NCI-H2107 treated with DMSO at 0.1 percent for 48 hours (cell line): ENCODE measurements around the gene ERFL.

ENCODE experiments used
- DNase-seq: peaks from one replicate; lab custom pipeline; 2025; ENCODE audit not compliant: unreplicated experiment; lab: John Stamatoyannopoulos, UW

Gene ERFL

GRCh38 chr19:41928221-41928683, at the start of gene ERFL:
Gene ERFL, minus strand, starts transcription at chr19:41928449. Its CDS starts 15,530 bp downstream, at chr19:41912919.
- DNase-seq, result no peak

DNA sequence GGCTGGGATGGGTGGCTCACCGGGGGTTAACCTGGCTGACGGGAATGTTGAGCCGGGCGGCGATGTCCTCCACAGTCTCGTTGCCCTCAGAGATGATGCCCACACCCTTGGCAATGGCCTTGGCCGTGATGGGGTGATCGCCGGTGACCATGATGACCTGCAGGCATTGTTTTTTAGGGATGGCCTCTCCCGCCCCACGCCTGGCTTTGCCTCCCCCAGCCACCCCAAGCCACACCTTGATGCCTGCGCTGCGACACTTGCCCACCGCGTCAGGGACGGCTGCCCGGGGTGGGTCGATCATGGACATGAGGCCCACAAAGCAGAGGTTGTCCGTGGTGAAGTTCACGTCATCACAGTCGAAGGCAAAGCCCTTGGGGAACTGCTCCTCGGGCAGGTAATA, 49.7 kb upstream of the ERFL start:
- DNase-seq, result no peak

DNA sequence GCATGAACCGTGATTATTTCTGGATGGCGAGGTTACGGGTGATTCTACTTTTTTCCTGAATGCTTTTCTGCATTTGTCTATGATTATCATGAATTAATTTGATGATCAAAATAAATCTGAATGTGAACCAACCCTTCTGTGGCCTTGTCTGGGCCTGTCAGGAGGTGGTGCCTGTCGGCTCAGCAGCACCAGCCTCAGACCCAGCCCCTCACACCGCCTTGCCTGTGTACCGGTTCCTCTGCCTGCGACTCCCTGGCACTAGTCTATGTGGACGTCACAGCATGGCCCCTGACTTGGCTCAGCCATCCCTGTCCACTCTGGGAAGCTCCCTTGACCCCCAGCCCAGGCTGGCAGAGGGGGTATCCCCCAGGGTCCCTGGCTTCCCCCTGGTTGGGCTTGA, 46.4 kb upstream of the ERFL start:
- no peak for DNase-seq

GRCh38 chr19:41971363-41971762, 43.1 kb upstream of the ERFL start:
- DNase-seq, result no peak

DNA sequence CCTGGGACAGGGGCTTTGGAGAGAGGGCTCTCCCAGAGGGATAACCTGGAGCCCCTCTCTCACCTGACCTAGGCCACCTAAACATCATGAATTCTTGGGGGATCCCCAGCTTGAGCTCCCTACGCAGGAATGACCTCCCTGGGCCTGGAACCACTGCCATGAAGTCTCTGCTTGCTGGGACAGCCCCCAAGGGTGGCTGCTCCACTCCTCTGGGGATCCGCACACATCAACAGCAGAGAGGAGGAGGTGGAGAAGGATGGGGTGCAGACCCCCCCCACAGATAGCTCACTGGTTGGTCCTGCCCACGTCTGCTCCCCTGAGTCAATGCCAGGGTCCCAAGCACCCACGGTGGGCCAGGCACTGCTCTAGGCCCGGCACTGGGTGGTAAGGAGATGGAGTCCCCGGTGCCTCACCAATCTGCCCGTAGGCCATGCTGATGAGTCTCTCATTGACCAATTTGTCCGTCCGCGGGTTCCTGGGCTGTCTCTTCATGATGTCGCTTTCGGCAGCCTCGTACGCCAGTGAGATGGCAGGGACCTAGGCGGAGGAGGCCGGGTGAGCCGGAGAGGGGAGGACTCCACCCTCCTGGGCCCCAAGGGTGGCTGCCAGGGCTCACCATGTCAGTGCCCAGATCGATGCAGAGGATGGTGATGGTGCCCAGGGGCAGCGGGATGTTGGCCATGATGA, 41.7 kb upstream of the ERFL start:
- DNase-seq, result no peak

- DNase-seq, result no peak
Observed at GRCh38 chr19:41968751-41969595, 40.7 kb upstream of the ERFL start.

DNA sequence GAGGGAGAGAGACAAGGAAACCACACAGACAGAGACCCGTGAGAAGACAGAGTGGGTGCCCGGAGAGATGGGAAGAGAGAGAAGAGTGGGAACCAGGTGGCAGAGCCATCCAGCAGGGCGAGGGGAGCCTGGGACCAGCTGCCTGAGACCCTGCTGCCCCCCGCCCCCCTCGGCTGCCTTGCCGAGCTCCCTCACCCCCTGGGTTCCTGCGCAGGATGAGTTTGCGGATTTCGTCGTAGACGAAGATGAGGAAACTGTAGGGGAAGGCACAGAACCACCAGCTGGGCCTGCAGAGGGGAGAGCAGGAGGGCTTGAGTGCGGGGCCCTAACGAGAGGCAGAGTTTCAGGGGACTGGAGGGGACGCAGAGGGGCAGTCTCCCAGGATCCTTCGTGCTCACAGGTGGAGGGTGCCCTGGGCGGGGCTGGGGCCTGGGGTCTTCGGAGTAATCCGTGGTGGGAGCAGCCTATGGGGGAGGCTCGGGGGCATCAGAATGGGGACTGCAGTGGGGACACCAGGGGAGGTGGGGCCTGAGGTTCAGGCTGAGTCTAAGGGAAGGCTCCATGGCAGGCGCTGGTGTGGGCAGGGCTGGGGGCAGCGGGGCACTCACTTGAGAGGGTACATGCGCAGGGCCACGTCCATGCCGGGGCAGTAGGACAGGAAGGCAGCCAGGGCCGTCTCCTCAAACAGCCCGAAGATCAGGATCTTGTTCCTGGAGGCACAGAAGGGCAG, 39.0 kb upstream of the ERFL start:
- DNase-seq, result no peak

GRCh38 chr19:41965106-41965505, 36.9 kb upstream of the ERFL start:
- no peak for DNase-seq

GRCh38 chr19:41960973-41961372, 32.7 kb upstream of the ERFL start:
- DNase-seq, result peak; percentile 22

DNA sequence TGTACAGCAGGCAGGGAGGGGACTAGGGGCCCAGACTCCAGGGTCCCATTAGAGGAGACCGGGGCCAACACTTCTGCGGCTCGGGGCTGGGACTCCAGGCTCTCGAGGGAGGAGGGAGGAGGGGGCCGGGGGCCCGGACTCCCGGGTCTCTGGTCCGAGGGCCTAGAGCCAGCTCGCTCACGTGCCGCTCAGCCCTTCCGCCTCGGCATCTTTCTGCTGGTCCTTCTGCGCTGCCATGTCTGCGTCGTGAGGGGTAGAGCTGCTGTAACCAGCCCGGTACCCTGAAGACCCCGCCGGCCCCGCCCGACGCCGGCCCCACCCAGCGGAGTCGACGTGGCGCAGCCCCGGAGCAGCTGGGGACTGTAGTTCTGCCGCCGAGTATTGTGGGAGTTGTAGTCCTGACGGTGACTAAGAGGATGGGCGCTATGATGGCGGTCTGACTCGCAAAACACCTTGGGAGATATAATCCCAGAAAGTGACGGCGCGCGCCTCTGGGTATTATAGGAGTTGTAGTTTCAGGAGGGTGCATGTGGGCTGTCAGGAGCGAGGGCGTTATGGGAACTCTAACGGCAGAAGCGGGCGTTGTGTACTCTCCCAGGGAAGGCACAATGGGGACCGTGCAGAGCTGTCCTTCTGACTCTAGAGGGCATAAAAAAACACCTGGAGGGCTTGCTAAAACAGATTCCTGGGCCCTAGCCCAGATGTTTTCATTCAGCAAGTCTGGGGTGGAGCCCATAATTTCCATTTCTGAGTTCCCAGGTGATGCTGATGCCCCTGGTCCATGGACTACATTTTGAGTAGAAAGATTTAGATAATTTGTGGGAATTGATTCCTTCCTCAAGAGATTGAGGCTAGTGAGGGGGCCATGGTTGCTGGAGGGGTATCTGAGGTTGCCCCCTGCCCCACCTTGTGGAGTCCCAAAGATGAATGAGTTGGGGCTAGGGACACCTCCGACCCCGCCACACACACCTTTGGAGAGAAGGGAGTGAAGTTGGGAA, 31.1 kb upstream of the ERFL start, which contains the start of gene RABAC1:
RABAC1 (minus strand) TSS at position 266 of the 998 bp plus-strand sequence; CDS start at position 237, 29 bp downstream.
- DNase-seq, result peak; percentile 92

- DNase-seq, result peak; percentile 58
Observed at GRCh38 chr19:41958367-41959055, 30.3 kb upstream of the ERFL start.

DNA sequence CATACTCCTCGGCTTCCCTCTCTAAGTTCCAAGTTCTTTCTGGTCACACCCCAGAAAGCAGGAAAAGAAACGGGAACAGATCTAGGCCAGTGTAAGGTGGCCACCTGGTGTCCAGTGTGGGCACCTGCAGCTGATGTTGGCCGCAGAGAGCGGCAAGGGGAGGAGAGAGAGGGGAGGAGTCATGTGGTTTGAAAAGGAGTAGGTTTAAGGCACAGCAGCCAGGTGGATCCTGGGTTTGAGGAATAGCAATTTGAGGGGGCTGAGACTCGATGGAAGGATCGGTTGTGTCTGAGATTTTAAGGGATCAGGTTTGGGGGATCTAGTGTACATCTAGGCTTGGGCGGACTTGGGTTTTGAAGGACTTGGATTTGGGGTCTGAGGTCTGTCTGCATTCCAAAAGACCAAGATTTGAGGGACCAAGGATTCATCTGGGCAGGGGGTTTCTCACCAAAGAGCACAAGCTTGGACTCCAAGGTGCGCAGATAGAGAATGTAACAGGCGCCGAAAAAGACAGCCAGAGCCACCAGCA, 29.7 kb upstream of the ERFL start:
- DNase-seq, result peak; percentile 88

DNA sequence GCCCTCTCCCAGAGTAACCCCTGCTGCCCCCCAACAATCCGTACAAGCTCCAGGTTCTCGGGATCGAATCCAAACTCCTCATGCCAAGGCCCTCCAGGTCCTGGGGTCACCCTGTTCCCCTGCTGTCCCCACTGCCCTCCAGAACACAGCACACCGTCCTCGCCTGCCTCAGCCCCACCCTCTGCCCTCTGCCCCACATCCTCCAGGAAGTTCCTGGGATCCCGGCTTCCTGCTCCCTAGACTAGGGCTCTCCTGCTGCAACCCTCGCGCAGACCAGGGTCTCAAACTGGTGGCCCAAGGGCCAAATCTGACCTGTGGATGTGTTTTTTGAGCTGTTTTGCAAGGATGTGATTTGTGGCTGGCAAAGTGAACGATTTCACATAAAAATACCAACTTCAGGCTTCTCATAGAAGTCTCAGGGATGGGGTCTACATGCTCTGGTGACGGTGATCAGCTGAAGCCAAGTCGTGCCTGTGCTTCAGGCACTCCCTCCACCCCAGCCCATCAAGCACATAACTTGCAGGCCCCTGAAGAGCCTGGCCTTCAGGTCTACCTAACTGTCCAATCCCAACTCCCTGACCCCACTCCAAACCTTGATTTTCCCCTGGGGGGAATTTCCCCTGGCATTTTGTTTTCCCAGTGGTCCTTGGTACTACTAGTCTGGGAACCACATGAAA, 29.1 kb upstream of the ERFL start:
- no peak for DNase-seq

GRCh38 chr19:41956621-41957020, 28.4 kb upstream of the ERFL start:
- DNase-seq, result no peak

DNA sequence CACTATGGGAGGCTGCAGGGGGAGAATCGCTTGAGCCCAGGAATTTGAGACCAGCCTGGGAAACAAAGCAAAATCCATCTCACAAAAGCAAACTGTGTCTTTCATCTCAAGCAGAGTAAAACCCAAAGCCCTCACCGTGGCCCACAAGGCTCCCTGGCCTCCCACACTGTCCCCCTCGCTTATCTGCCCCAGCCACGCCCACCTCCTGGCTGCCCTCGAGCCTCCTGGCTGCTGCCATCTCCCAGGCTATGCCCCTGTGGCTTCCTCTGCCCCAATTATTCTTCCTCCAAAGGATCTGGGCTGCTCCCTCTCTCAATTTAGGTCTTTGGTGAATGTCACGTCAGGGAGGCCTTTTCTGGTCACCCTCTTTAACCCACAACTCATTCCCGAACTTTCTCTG, 27.3 kb upstream of the ERFL start:
- no peak for DNase-seq

DNA sequence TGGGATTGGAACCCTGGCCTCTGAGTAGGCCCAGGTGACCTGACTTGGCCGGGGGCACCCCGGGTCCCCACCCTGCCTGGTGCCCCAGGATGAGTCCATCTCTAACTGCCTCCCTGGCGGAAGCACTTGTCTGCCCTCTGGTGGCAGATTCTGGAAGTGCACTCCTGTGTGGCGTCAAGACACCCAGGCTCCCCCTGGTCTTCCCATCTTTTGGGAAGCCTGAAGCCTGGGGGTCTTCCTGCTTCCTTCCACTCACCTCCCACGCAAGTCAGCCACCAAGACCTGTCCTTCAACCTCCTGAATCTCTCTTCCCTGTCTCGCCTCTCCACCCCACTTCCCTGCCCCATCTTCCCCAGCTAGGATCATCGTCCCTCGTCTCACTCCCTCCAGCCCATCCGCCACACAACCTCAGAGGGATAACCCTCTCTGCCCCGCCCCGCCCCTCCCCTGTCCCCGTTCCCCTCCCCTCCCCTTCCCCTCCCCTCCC, 23.5 kb upstream of the ERFL start:
- no peak for DNase-seq

DNA sequence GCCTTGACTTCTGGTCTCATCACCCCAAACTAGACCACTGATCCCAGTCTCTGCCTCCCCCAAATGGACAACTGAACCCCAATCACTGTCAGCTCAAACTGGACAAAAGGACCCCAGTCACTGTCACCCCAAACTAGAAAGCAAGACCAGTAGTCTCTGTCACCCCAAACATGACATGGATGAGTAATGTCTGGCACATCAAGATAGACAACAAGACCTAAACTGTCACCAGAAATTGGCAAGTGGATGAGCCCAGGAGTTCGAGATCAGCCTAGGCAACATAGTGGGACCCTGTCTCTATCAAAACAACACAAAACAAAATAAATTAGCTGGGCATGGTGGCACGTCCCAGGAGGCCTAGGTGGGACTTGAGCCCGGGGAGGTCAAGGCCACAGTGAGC, 18.8 kb upstream of the ERFL start:
- no peak for DNase-seq

DNA sequence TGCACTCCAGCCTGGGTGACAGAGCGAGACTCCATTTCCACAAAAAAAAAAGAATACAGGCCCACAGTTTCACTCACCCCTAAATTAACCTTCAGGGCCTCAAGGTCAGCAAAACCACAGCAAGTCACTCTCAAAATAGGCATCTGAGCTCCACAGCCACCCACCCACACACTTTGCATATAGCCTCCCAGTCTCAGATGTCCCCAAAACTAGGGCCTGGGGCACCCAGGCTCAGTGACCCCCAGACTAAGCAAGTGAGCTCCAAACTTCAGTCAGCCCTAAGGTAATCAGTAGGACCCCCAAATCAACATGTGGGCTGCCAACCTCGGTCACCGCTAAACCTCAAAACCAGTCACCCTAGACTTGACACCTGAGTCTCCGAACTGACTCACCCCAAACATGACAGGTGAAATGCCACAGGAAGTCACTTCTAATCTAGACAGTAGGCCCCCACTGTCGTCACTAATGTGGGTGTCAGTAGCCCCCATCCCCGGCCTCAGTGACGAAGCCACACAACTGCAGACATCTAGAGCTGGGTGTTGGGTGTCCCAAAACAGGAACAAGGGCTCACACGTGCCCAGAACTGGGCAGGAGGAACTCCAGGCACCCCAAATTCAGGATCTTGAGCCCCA, 17.0 kb upstream of the ERFL start:
- DNase-seq, result no peak
